ENCODE data around the gene TSC1.

- TF ChIP-seq, protein P1, sequence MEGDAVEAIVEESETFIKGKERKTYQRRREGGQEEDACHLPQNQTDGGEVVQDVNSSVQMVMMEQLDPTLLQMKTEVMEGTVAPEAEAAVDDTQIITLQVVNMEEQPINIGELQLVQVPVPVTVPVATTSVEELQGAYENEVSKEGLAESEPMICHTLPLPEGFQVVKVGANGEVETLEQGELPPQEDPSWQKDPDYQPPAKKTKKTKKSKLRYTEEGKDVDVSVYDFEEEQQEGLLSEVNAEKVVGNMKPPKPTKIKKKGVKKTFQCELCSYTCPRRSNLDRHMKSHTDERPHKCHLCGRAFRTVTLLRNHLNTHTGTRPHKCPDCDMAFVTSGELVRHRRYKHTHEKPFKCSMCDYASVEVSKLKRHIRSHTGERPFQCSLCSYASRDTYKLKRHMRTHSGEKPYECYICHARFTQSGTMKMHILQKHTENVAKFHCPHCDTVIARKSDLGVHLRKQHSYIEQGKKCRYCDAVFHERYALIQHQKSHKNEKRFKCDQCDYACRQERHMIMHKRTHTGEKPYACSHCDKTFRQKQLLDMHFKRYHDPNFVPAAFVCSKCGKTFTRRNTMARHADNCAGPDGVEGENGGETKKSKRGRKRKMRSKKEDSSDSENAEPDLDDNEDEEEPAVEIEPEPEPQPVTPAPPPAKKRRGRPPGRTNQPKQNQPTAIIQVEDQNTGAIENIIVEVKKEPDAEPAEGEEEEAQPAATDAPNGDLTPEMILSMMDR (IDR thresholded peaks at IDR 0.05) = no peak
- no peak for TF ChIP-seq POLR2A (IDR thresholded peaks at IDR 0.05)
Measured at GRCh38 chr9:132908635-132909034, 35.8 kb downstream of the TSC1 start.
